Measurements from ENCODE around the gene ELFN2. TPM values are rescaled to one million over a fixed set of nuclear protein-coding genes. Genes with fewer than 3 reads are reported as not detected.
"Not testable (repeated sequence)": the region's sequence is repeated elsewhere in the genome, so short reads cannot be mapped to it uniquely, and the experiment has no call there.

ELFN2 gene
- polyA plus RNA-seq, 1 donor from 2014 or later = 4.4 TPM

DNA sequence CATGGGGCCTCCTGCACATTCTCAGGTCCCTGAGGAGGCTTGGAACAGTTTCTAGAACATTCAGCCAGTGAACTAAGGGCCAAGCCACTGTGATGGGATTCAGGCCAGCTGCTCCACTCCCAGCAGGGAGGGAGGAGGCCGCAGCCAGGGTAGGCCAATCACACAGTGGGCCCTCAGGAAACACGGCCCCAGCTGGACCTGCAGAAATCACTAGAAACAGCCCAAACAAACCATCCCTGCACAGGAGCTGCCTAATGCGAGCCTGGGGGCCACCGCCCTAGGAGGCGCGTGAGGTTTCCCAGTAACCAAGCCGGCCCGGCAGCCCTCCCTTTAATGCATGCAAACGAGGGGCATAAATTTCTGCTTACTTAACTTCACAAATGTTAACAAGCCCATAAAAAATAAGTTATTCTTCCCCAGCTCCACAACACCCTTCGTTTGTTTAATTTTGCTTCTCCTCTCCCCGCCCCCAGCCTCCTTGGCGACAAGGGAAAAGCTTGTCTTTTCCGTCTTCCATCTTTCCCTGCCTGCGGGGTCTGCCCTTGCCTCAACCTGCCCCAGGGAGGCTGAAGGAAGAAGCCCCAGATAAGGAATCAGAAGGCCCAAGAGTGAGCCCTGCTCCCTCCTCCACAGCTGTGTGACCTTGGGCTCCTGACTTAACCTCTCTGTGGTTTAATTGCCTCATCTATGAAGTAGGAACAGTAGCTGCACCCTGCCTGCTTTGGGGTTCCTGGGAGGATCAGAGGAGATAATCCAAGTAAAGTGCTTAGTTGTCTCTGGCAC lies 25.7 kb downstream of the ELFN2 start:
- Histone ChIP-seq H3K9me2 (ENCODE audit: insufficient read depth, low read length) (no peaks in the 10 kb centered on the region), H3K79me2 (replicated peaks; ENCODE audit: insufficient read depth, low read length) (no peaks in the 10 kb centered on the region), H3K9me3 (ENCODE audit: low read length) (no peaks in the 10 kb centered on the region), H3K4me2 (ENCODE audit: low read length) (no peak overlapping the region), H3F3A (ENCODE audit: insufficient read depth, low read length, poor library complexity, severe bottlenecking) (no peaks in the 10 kb centered on the region), H4K20me1 (ENCODE audit: insufficient read depth) (no peaks in the 10 kb centered on the region), H2AFZ (ENCODE audit: low read depth, low read length) (no peak overlapping the region), H3K36me3 (ENCODE audit: insufficient read depth, low read length) (no peaks in the 10 kb centered on the region), H3K27me3 (ENCODE audit: insufficient read depth, low read depth, low read length) (no peaks in the 10 kb centered on the region), H3K27ac (ENCODE audit: low read length) (no peak overlapping the region), H3K4me3 (ENCODE audit: low read length) (no peak overlapping the region), H3K9ac (ENCODE audit: low read length) (no peak overlapping the region)
- TF ChIP-seq MXI1 (conservative IDR thresholded peaks at IDR 0.05; ENCODE audit: poor library complexity, severe bottlenecking) = no peak
- TF ChIP-seq, protein P1, sequence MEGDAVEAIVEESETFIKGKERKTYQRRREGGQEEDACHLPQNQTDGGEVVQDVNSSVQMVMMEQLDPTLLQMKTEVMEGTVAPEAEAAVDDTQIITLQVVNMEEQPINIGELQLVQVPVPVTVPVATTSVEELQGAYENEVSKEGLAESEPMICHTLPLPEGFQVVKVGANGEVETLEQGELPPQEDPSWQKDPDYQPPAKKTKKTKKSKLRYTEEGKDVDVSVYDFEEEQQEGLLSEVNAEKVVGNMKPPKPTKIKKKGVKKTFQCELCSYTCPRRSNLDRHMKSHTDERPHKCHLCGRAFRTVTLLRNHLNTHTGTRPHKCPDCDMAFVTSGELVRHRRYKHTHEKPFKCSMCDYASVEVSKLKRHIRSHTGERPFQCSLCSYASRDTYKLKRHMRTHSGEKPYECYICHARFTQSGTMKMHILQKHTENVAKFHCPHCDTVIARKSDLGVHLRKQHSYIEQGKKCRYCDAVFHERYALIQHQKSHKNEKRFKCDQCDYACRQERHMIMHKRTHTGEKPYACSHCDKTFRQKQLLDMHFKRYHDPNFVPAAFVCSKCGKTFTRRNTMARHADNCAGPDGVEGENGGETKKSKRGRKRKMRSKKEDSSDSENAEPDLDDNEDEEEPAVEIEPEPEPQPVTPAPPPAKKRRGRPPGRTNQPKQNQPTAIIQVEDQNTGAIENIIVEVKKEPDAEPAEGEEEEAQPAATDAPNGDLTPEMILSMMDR (IDR thresholded peaks at IDR 0.05; ENCODE audit: poor library complexity, severe bottlenecking) = no peak
- no peak for TF ChIP-seq RAD21 (conservative IDR thresholded peaks at IDR 0.05)
- no peak for TF ChIP-seq EP300 (conservative IDR thresholded peaks at IDR 0.05; ENCODE audit: poor library complexity, severe bottlenecking)
- no peak for TF ChIP-seq EZH2 (IDR thresholded peaks at IDR 0.05; ENCODE audit: borderline replicate concordance, insufficient read depth, low read length, poor library complexity, severe bottlenecking)
- TF ChIP-seq, protein P2, sequence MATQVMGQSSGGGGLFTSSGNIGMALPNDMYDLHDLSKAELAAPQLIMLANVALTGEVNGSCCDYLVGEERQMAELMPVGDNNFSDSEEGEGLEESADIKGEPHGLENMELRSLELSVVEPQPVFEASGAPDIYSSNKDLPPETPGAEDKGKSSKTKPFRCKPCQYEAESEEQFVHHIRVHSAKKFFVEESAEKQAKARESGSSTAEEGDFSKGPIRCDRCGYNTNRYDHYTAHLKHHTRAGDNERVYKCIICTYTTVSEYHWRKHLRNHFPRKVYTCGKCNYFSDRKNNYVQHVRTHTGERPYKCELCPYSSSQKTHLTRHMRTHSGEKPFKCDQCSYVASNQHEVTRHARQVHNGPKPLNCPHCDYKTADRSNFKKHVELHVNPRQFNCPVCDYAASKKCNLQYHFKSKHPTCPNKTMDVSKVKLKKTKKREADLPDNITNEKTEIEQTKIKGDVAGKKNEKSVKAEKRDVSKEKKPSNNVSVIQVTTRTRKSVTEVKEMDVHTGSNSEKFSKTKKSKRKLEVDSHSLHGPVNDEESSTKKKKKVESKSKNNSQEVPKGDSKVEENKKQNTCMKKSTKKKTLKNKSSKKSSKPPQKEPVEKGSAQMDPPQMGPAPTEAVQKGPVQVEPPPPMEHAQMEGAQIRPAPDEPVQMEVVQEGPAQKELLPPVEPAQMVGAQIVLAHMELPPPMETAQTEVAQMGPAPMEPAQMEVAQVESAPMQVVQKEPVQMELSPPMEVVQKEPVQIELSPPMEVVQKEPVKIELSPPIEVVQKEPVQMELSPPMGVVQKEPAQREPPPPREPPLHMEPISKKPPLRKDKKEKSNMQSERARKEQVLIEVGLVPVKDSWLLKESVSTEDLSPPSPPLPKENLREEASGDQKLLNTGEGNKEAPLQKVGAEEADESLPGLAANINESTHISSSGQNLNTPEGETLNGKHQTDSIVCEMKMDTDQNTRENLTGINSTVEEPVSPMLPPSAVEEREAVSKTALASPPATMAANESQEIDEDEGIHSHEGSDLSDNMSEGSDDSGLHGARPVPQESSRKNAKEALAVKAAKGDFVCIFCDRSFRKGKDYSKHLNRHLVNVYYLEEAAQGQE (IDR thresholded peaks at IDR 0.05; ENCODE audit: borderline replicate concordance) = no peak
- no peak for TF ChIP-seq SMC3 (conservative IDR thresholded peaks at IDR 0.05; ENCODE audit: poor library complexity)
- TF ChIP-seq TAF1 (IDR thresholded peaks at IDR 0.05; ENCODE audit: low read depth) = no peak
- TF ChIP-seq POLR2AphosphoS5 (IDR thresholded peaks at IDR 0.05) = no peak

DNA sequence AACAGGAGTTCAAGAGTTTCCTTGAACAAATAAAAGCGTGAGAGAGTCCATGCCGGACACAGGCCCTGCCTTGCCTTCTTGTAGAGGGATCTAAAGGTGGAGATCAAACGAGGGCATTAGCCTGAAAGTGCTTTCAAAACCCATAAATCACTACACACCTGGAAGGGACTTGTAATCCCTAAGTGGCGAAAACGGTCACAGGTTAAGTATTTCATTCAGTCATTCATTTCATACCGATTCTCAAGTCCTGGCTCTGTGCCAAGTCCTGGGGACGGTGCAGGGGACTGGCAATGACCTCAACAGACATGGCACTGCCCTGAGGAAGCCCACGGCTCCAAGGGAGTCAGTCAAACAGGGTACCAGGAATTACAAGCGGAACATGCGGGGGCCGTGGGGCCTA lies 26.6 kb downstream of the ELFN2 start:
- Histone ChIP-seq H4K20me1 (ENCODE audit: insufficient read depth) (no peaks in the 10 kb centered on the region), H3K27me3 (ENCODE audit: insufficient read depth, low read depth, low read length) (no peaks in the 10 kb centered on the region), H3F3A (ENCODE audit: insufficient read depth, low read length, poor library complexity, severe bottlenecking) (no peaks in the 10 kb centered on the region), H3K79me2 (replicated peaks; ENCODE audit: insufficient read depth, low read length) (no peaks in the 10 kb centered on the region), H3K27ac (ENCODE audit: low read length) (no peak overlapping the region), H3K9me3 (ENCODE audit: low read length) (no peaks in the 10 kb centered on the region), H3K9ac (ENCODE audit: low read length) (no peak overlapping the region), H3K4me2 (ENCODE audit: low read length) (no peak overlapping the region), H2AFZ (ENCODE audit: low read depth, low read length) (no peak overlapping the region), H3K4me3 (ENCODE audit: low read length) (no peak overlapping the region), H3K9me2 (ENCODE audit: insufficient read depth, low read length) (no peaks in the 10 kb centered on the region), H3K36me3 (ENCODE audit: insufficient read depth, low read length) (no peaks in the 10 kb centered on the region)
- TF ChIP-seq, protein P1 (IDR thresholded peaks at IDR 0.05; ENCODE audit: poor library complexity, severe bottlenecking) = no peak
- no peak for TF ChIP-seq EP300 (conservative IDR thresholded peaks at IDR 0.05; ENCODE audit: poor library complexity, severe bottlenecking)
- no peak for TF ChIP-seq POLR2AphosphoS5 (IDR thresholded peaks at IDR 0.05)
- no peak for TF ChIP-seq TAF1 (IDR thresholded peaks at IDR 0.05; ENCODE audit: low read depth)
- TF ChIP-seq SMC3 (conservative IDR thresholded peaks at IDR 0.05; ENCODE audit: poor library complexity) = no peak
- no peak for TF ChIP-seq EZH2 (IDR thresholded peaks at IDR 0.05; ENCODE audit: borderline replicate concordance, insufficient read depth, low read length, poor library complexity, severe bottlenecking)

DNA sequence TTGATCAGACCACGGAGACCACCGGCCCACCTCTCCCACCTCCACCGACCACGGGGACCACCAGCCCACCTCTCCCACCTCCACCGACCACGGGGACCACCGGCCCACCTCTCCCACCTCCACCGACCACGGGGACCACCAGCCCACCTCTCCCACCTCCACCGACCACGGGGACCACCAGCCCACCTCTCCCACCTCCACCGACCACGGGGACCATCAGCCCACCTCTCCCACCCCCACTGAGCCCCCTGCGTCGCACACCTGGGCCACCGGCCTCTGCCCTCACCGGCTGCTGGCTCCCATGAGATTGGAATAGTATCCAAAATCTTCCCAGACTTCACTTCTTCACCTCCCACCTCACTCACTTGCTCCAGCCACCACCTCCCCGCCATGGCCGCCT lies 27.8 kb downstream of the ELFN2 start:
- H2AFZ ChIP-seq (ENCODE audit: low read depth, low read length); H3K4me3 ChIP-seq (ENCODE audit: low read length); H4K20me1 ChIP-seq (ENCODE audit: insufficient read depth); H3K9ac ChIP-seq (ENCODE audit: low read length); H3K9me3 ChIP-seq (ENCODE audit: low read length); H3K27ac ChIP-seq (ENCODE audit: low read length); H3K79me2 ChIP-seq (replicated peaks; ENCODE audit: insufficient read depth, low read length); H3K36me3 ChIP-seq (ENCODE audit: insufficient read depth, low read length); H3K9me2 ChIP-seq (ENCODE audit: insufficient read depth, low read length); H3F3A ChIP-seq (ENCODE audit: insufficient read depth, low read length, poor library complexity, severe bottlenecking); H3K4me2 ChIP-seq (ENCODE audit: low read length); H3K27me3 ChIP-seq (ENCODE audit: insufficient read depth, low read depth, low read length): not testable (repeated sequence)

Measured in neural cell (in vitro differentiated cells).